Hepatocyte (in vitro differentiated cells): ENCODE data around the gene OR7G2.

Experiments
- CTCF ChIP-seq: fragments of 200-600 bp; sonication (generic); IDR thresholded peaks from 2 replicates; pipeline ENCODE4 v1.5.1; 2016; ENCODE audit warnings: antibody characterized with exemption, mild to moderate bottlenecking; ENCODE audit not compliant: poor library complexity
- EZH2 ChIP-seq: fragments of 200-600 bp; sonication (generic); IDR thresholded peaks from 2 replicates; pipeline ENCODE4 v1.6.1; 2016; ENCODE audit warnings: antibody characterized with exemption, mild to moderate bottlenecking, borderline replicate concordance

DNA sequence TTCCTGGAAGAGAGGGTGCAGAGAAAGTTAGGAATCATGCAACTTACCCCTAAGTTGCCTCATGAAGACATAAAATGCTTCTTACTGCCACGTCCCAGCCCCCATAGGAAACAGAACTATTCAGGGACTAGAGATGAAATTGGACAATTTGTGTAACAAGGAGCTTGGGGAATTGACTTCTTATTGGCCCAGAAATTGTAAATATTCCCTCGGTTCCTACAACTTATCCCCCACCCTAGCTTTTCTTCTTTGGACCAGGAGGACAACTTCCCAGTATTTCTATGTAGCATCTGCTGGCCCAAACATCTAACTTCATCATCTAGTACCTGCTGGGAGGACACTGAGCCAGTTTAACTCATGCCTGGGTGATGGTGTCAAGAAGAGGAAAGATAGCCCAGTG is 20.5 kb downstream of the OR7G2 start, which contains the start of gene OR1M1:
- TF ChIP-seq CTCF (no peak), EZH2 (no peak)
